ENCODE measurements around the gene JMJD1C. TPM values are rescaled to one million over a fixed set of nuclear protein-coding genes. Genes with fewer than 3 reads are reported as not detected.

The JMJD1C gene
- total and polyA plus RNA-seq, 3 donors from 2014 or later = 29.7 to 111 (median 94.6) TPM

DNA sequence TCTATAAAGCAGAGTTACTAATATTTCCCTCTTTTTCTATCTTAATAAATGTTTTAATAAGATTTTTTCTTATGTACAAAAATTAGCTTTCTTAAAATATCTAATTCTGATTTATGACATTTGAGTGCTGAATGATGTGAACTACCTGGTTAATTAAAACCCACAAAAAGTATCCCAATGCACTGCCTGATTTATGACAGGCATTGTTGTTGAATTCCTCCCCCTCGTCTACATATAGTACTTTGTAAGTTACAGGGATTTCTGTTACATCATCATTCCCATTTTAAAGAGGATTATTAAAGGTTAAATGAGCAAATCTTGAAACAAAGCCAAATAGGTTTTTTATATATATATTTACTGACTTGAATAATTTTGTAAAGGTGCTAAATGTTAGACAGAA lies 241.5 kb downstream of the JMJD1C start:
- H3K9me3 ChIP-seq = no peaks in the 10 kb centered on the region
- WGBS, 2 donors = 73 to 76% methylated on average over 1 of the region's 1 CpG
- H3K27ac ChIP-seq = no peak overlapping the region
- DNase-seq = no peak
- no peak overlapping the region for H3K4me3 ChIP-seq
- no peaks in the 10 kb centered on the region for H3K4me1 ChIP-seq
- intact Hi-C loops (cut with DNase I; ENCODE audit: low total_unique reads) = no loop called here
- no peak for TF ChIP-seq POLR2A (IDR thresholded peaks at IDR 0.05)
- no peaks in the 10 kb centered on the region for H3K36me3 ChIP-seq (ENCODE audit: low read depth, missing control alignments)
- H3K27me3 ChIP-seq = no peaks in the 10 kb centered on the region

DNA sequence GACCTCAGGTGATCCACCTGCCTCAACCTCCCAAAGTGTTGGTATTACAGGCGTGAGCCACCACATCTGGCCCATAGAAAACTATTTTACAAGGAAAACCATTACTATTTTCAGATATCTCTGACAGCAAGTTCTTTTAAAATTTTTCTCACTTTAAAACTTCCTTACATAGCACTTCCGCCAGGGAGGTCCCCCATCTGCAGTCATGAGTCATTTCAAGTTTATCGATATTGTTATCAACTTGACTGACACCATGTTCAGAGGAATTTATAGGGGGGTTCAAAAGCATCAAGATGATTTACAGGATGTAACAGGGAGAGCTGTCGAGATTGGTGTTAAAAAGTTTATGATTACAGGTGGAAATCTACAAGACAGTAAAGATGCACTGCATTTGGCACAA lies 243.8 kb downstream of the JMJD1C start:
- H3K9me3 ChIP-seq = no peaks in the 10 kb centered on the region
- intact Hi-C loops (cut with DNase I; ENCODE audit: low total_unique reads) = no loop called here
- H3K4me1 ChIP-seq = no peaks in the 10 kb centered on the region
- no peak for DNase-seq
- H3K36me3 ChIP-seq (ENCODE audit: low read depth, missing control alignments) = no peaks in the 10 kb centered on the region
- 84 to 85% methylated on average over 4 of the region's 4 CpGs for WGBS, 2 donors
- no peak overlapping the region for H3K27ac ChIP-seq
- TF ChIP-seq POLR2A (IDR thresholded peaks at IDR 0.05) = no peak
- TF ChIP-seq, protein P1, sequence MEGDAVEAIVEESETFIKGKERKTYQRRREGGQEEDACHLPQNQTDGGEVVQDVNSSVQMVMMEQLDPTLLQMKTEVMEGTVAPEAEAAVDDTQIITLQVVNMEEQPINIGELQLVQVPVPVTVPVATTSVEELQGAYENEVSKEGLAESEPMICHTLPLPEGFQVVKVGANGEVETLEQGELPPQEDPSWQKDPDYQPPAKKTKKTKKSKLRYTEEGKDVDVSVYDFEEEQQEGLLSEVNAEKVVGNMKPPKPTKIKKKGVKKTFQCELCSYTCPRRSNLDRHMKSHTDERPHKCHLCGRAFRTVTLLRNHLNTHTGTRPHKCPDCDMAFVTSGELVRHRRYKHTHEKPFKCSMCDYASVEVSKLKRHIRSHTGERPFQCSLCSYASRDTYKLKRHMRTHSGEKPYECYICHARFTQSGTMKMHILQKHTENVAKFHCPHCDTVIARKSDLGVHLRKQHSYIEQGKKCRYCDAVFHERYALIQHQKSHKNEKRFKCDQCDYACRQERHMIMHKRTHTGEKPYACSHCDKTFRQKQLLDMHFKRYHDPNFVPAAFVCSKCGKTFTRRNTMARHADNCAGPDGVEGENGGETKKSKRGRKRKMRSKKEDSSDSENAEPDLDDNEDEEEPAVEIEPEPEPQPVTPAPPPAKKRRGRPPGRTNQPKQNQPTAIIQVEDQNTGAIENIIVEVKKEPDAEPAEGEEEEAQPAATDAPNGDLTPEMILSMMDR (IDR thresholded peaks at IDR 0.05) = no peak
- no peaks in the 10 kb centered on the region for H3K27me3 ChIP-seq
- H3K4me3 ChIP-seq = no peak overlapping the region

DNA sequence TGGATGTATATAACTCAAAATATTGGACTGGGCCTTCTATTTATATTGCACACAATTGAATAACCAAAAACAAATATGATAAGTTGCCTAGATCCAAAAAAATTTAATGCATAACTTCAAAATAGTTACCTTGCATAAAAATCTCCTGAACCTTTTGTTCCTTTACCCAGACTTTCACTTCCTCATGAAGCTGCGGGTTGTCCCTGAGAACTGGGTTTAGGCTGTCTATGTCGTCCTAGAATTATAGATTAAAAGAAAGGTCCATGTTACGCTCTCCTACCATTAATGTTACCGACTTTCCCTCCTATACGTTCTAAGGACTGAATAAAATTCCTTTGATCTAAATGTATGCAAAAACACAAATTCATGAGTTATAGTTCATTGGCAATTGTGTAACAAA lies 246.0 kb downstream of the JMJD1C start:
- TF ChIP-seq, protein P1 (IDR thresholded peaks at IDR 0.05) = no peak
- Histone ChIP-seq H3K9me3 (no peaks in the 10 kb centered on the region), H3K27ac (no peak overlapping the region), H3K27me3 (no peaks in the 10 kb centered on the region), H3K4me1 (no peaks in the 10 kb centered on the region), H3K4me3 (no peak overlapping the region), H3K36me3 (ENCODE audit: low read depth, missing control alignments) (no peaks in the 10 kb centered on the region)
- intact Hi-C loops (cut with DNase I; ENCODE audit: low total_unique reads) = no loop called here
- DNase-seq = no peak
- WGBS, 2 donors = 86 to 90% methylated on average over 5 of the region's 5 CpGs

DNA sequence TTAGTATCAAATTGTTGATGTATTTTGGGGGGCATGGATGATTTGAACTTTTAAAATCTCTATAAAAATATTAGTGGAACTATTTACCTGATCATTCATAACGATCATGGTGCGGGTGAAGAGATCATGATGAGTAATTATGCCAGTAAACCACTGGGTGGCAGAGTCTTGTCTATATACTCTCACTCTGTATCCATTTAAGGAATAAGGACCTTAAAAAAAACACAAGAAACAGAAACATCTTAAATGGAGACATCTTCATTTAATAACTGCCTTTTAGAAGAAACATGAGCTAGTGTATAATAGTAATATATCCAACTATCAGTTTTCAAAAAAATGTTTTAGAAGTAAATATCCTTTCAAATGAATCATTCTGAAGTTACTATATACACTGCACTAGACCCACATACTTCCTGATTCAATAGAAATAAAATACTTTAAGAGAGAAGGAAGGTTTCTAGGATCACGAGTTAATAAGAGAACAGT lies 248.6 kb downstream of the JMJD1C start:
- H3K27ac ChIP-seq = no peak overlapping the region
- no peak overlapping the region for H3K4me3 ChIP-seq
- peaks cover 2% of the 10 kb centered on the region for H3K36me3 ChIP-seq (ENCODE audit: low read depth, missing control alignments)
- intact Hi-C loops (cut with DNase I; ENCODE audit: low total_unique reads) = no loop called here
- WGBS, 2 donors = 31 to 36% methylated on average over 3 of the region's 3 CpGs
- H3K4me1 ChIP-seq = no peaks in the 10 kb centered on the region
- no peak for TF ChIP-seq POLR2A (IDR thresholded peaks at IDR 0.05)
- TF ChIP-seq, protein P1 (IDR thresholded peaks at IDR 0.05) = peak; percentile 48 to 73 (median 61)
- DNase-seq = no peak
- H3K9me3 ChIP-seq = no peaks in the 10 kb centered on the region
- H3K27me3 ChIP-seq = no peaks in the 10 kb centered on the region

DNA sequence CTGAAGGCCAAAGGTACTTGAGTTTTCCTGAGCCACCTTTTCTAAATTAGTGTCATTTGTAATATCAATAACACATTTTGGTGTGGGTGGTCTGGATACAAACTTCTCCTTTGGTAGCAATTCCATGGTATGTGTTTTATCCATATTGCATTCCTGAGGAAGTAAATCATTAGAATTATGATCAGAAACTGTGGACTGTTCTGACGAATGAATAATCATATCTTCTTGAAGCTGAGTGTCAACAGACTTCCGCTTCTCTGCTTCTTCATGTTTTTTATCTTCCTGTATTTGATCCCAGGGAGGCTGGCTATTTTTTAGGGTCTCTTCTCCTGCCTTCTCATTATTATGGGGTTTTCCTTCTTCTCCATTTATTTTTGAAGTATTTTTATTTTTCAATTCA lies 251.2 kb downstream of the JMJD1C start:
- 59 to 64% methylated on average over 2 of the region's 2 CpGs for WGBS, 2 donors
- H3K4me3 ChIP-seq = no peak overlapping the region
- TF ChIP-seq, protein P1 (IDR thresholded peaks at IDR 0.05) = no peak
- intact Hi-C loops (cut with DNase I; ENCODE audit: low total_unique reads) = no loop called here
- H3K9me3 ChIP-seq = no peaks in the 10 kb centered on the region
- H3K4me1 ChIP-seq = peaks cover 6% of the 10 kb centered on the region
- peaks cover 2% of the 10 kb centered on the region for H3K36me3 ChIP-seq (ENCODE audit: low read depth, missing control alignments)
- H3K27ac ChIP-seq = no peak overlapping the region
- H3K27me3 ChIP-seq = no peaks in the 10 kb centered on the region
- no peak for DNase-seq
